Epithelial cell of esophagus (primary cell): Measurements from ENCODE around the gene PHKB.

Experiments
- DNase-seq: peaks from one replicate; pipeline ENCODE4 v3.0.0; 2010; ENCODE audit warnings: low read depth
- H3K4me3 ChIP-seq: 2 replicates; pipeline ENCODE4 v1.5.1; 2011; ENCODE audit warnings: mild to moderate bottlenecking, low read length, control low read depth
- TF ChIP-seq, protein P1 (sequence below): IDR thresholded peaks from 2 replicates; pipeline ENCODE4 v1.5.1; 2011; ENCODE audit warnings: low read depth, mild to moderate bottlenecking, low read length, control low read depth, inconsistent platforms; ENCODE audit not compliant: insufficient read depth; ENCODE audit errors: missing control alignments

The PHKB gene

DNA sequence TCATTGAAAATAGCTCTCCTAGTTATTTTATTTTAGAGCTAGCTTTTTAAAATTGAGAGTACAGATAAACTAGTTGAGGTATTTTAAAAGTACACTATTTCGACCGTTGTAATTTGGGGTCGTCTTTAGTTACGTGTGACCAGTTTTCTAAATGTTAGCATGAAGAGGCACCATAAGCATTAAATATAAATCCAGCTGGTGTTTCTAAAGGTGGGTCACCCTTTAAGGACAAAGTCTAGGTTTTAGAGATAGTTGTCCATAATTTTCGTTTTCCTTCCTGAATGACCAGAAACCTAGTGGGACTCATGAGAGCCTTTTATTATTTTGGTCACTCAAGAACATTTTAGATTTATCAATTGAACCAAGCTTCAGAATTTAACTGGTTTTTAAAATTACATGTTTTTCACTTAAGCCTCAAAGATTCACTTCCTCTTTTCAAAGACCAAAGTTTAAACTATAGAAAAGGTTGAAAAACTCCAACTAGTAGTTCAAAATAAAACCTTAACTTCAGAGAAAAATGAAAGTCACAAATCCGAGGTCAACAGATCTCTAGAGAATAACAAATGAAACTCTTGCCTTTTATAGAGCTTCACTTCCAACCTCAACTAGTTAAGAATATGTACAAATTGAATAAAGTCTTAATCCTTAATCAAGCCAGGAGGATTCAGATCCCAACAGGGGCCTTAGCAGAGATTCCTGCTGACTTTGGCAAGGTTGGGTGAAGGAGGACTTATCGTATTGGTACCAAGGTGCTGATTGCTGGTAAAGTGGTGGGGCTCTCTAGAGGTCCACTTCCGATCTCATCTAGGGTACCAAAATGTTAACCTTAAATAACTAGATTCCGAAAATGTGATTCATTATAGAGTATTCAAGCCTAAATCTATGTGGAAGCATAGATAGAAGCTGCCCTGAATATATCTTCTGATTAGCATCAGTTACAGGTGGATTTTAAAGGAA, 32.5 kb downstream of the PHKB start:
- DNase-seq: no peak
- H3K4me3 ChIP-seq: no peak overlapping the region
- TF ChIP-seq, protein P1, sequence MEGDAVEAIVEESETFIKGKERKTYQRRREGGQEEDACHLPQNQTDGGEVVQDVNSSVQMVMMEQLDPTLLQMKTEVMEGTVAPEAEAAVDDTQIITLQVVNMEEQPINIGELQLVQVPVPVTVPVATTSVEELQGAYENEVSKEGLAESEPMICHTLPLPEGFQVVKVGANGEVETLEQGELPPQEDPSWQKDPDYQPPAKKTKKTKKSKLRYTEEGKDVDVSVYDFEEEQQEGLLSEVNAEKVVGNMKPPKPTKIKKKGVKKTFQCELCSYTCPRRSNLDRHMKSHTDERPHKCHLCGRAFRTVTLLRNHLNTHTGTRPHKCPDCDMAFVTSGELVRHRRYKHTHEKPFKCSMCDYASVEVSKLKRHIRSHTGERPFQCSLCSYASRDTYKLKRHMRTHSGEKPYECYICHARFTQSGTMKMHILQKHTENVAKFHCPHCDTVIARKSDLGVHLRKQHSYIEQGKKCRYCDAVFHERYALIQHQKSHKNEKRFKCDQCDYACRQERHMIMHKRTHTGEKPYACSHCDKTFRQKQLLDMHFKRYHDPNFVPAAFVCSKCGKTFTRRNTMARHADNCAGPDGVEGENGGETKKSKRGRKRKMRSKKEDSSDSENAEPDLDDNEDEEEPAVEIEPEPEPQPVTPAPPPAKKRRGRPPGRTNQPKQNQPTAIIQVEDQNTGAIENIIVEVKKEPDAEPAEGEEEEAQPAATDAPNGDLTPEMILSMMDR: no peak

GRCh38 chr16:47499080-47499699, 38.1 kb downstream of the PHKB start:
- TF ChIP-seq, protein P1: no peak
- no peak overlapping the region for H3K4me3 ChIP-seq
- DNase-seq: no peak

GRCh38 chr16:47499700-47500264, 38.7 kb downstream of the PHKB start:
- TF ChIP-seq, protein P1: no peak
- no peak for DNase-seq
- no peak overlapping the region for H3K4me3 ChIP-seq

GRCh38 chr16:47503936-47504335, 42.8 kb downstream of the PHKB start:
- TF ChIP-seq, protein P1: no peak
- DNase-seq: peak; percentile 36

DNA sequence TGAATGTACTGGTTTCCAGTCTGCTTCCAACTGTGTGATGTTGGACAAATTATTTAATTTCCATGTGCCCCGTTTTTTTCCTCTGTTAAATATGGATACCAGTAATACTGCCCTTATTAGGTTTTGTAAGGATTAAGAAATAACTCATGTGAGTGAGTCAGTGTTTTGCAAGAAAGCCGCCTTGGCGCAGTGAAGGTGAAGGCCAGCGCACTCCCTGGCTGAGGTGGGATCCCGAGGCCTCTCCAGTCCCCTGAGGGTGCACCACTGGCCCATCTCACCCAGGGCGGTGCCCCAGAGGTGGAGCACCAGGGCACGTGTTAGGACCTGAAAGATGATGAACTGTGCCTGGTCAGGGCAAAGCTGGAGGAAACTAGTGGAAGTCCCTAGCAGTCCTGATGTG, 43.5 kb downstream of the PHKB start:
- TF ChIP-seq, protein P1: no peak
- peak; percentile 31 for DNase-seq
- no peak overlapping the region for H3K4me3 ChIP-seq

More at GRCh38 chr16:47503936-47504335, 42.8 kb downstream of the PHKB start:
- no peak overlapping the region for H3K4me3 ChIP-seq

GRCh38 chr16:47506800-47507199, 45.7 kb downstream of the PHKB start:
- DNase-seq: no peak
- H3K4me3 ChIP-seq: no peak overlapping the region
- TF ChIP-seq, protein P1: no peak
